K562 (cell line): ENCODE measurements around the gene DIAPH1. TPM values are rescaled to one million over a fixed set of nuclear protein-coding genes. Genes with fewer than 3 reads are reported as not detected.
A peak's percentile ranks its signal among the peaks of the same experiment; 100 is the strongest.

Experiments used
- CAMTA2 ChIP-seq: fragments of 250-450 bp; sonication (Bioruptor Pico); conservative IDR thresholded peaks from 2 replicates; pipeline ENCODE4 v1.5.1; 2022
- CSDE1 ChIP-seq, 2 experiments: fragments of 450-650 bp; IDR thresholded peaks; 2 replicates each; pipeline ENCODE4 v1.6.1; 2016; ENCODE audit warnings: mild to moderate bottlenecking in 1 of 2
- CTCF ChIP-seq, 3 experiments: IDR thresholded peaks in 2 of 3; conservative IDR thresholded peaks in 1 of 3; 2 replicates each; pipeline ENCODE4 v1.5.1; 2011 to 2012; ENCODE audit warnings: low read length in 3 of 3, mild to moderate bottlenecking in 3 of 3, control low read depth in 2 of 3, improper control_type of control experiment in 1 of 3, inconsistent platforms in 1 of 3, low read depth in 1 of 3, mixed read lengths in 1 of 3, moderate library complexity in 1 of 3; ENCODE audit not compliant: insufficient read depth in 2 of 3
- HNRNPK ChIP-seq: fragments of 200-400 bp; formaldehyde crosslinking; IDR thresholded peaks from one replicate; pipeline ENCODE4 v1.6.1; 2018; ENCODE audit warnings: mild to moderate bottlenecking, low read depth, low read length; ENCODE audit not compliant: poor library complexity, severe bottlenecking
- MAX ChIP-seq: sonication (generic); formaldehyde crosslinking; IDR thresholded peaks from 2 replicates; pipeline ENCODE4 v1.9.0; 2022; ENCODE audit warnings: mild to moderate bottlenecking, missing genetic modification reagents
- MYBL2 ChIP-seq, 2 experiments: fragments of 450-650 bp in 1 of 2; sonication (generic) in 1 of 2; formaldehyde crosslinking in 1 of 2; IDR thresholded peaks; 2 replicates each; pipeline versions ENCODE4 v1.6.1 to v1.8.1; 2017 to 2022; ENCODE audit warnings: borderline replicate concordance in 1 of 2, inconsistent platforms in 1 of 2, low read depth in 1 of 2, mild to moderate bottlenecking in 1 of 2, missing genetic modification reagents in 1 of 2, moderate library complexity in 1 of 2
- RAD51 ChIP-seq: fragments of 450-650 bp; IDR thresholded peaks from 2 replicates; pipeline ENCODE4 v1.7.1; 2016; ENCODE audit warnings: low read depth, mild to moderate bottlenecking, borderline replicate concordance
- RBM25 ChIP-seq: fragments of 200-400 bp; formaldehyde crosslinking; IDR thresholded peaks from 2 replicates; pipeline ENCODE4 v1.6.1; 2018; ENCODE audit warnings: low read length, low read depth, moderate library complexity; ENCODE audit not compliant: severe bottlenecking
- RERE ChIP-seq: sonication (generic); formaldehyde crosslinking; IDR thresholded peaks from 2 replicates; pipeline ENCODE4 v1.8.0; 2023; ENCODE audit warnings: missing genetic modification reagents, mild to moderate bottlenecking, borderline replicate concordance
- SAP30 ChIP-seq: fragments of 200-600 bp; sonication (generic); IDR thresholded peaks from 2 replicates; pipeline ENCODE4 v1.6.1; 2012; ENCODE audit warnings: borderline replicate concordance, low read depth, mild to moderate bottlenecking, moderate library complexity, low read length, control low read depth, inconsistent platforms; ENCODE audit not compliant: insufficient read depth, poor library complexity, severe bottlenecking
- TCF7 ChIP-seq: sonication (generic); IDR thresholded peaks from 2 replicates; pipeline ENCODE4 v1.6.1; 2016; ENCODE audit warnings: antibody characterized with exemption, borderline replicate concordance
- YBX1 ChIP-seq: fragments of 450-650 bp; IDR thresholded peaks from 2 replicates; pipeline ENCODE4 v1.7.1; 2016; ENCODE audit warnings: mild to moderate bottlenecking
- ZC3H11A ChIP-seq: IDR thresholded peaks from 2 replicates; pipeline ENCODE4 v1.6.1; 2012; ENCODE audit warnings: low read depth, low read length, improper control_type of control experiment
- ZNF140 ChIP-seq: fragments of 250-450 bp; sonication (Bioruptor Pico); IDR thresholded peaks from 2 replicates; pipeline ENCODE4 v1.8.0; 2021; ENCODE audit warnings: moderate library complexity, mild to moderate bottlenecking, inconsistent platforms
- ZNF232 ChIP-seq: sonication (generic); formaldehyde crosslinking; IDR thresholded peaks from 2 replicates; pipeline ENCODE4 v1.8.0; 2022; ENCODE audit warnings: mild to moderate bottlenecking, missing genetic modification reagents
- ZNF639 ChIP-seq, 2 experiments: fragments of 200-800 bp in 1 of 2; sonication (Bioruptor generic) in 1 of 2; sonication (generic) in 1 of 2; formaldehyde crosslinking in 1 of 2; IDR thresholded peaks in 1 of 2; conservative IDR thresholded peaks in 1 of 2; 2 replicates each; pipeline versions ENCODE4 v1.5.0 to v1.6.1; 2016 to 2020; ENCODE audit warnings: missing compliant biosample characterization in 1 of 2, missing genetic modification characterization in 1 of 2, missing genetic modification reagents in 1 of 2
- polyA plus RNA-seq, 8 experiments: library from polyadenylated mRNA; depleted of rRNA in 4 of 8; stranded (reverse) in 5 of 8; unstranded in 3 of 8; fragments of >200 nt; fragmentation: Nextera tagmentation in 2 of 8; fragmentation: Illumina TruSeq in 1 of 8; extraction: Ambion mirVana in 2 of 8; extraction: Trizol in 1 of 8; gene quantifications; 2 replicates each; pipeline versions ENCODE4 v1.2.1 to v1.2.3, GENCODE V29; 2011 to 2014; ENCODE audit warnings: inconsistent platforms in 1 of 8, missing spikeins in 1 of 8
- total RNA-seq, 7 experiments: library from RNA; depleted of rRNA in 6 of 7; stranded (reverse); fragments of >200 nt in 6 of 7; fragmentation: Illumina TruSeq in 2 of 7; extraction: Trizol in 2 of 7; gene quantifications; 2 replicates each; pipeline versions ENCODE4 v1.2.1 to v1.2.3, GENCODE V29; 2011 to 2021; ENCODE audit warnings: low replicate concordance in 1 of 7

DIAPH1 gene
- total and polyA plus RNA-seq, 9 of the 15 experiments (the other 6 are each of a cell fraction or from before 2014, with no cell fraction given) = 60.8 to 328 (median 97.8) TPM

- no peak for TF ChIP-seq RERE (CRISPR knock-in tag)
- peak; percentile 8 for TF ChIP-seq SAP30
- TF ChIP-seq ZNF639 (CRISPR knock-in tag; conservative IDR thresholded peaks at IDR 0.05 in 1 of 2, IDR thresholded peaks at IDR 0.05 in 1 of 2) = no peak
- 0 out of 2 replicates have a peak, but pooled peaks have one; percentile 10 for TF ChIP-seq MAX (CRISPR knock-in tag)
- TF ChIP-seq HNRNPK = no peak
- TF ChIP-seq ZNF232 (CRISPR knock-in tag) = 0 out of 2 replicates have a peak, but pooled peaks have one; percentile 42
- no peak for TF ChIP-seq MYBL2 (IDR thresholded peaks at IDR 0.05; ENCODE audit: low read depth)
- TF ChIP-seq MYBL2 (CRISPR knock-in tag; IDR thresholded peaks at IDR 0.05; ENCODE audit: borderline replicate concordance) = no peak
- TF ChIP-seq RAD51 = no peak
- no peak for TF ChIP-seq CTCF (IDR thresholded peaks at IDR 0.05 in 2 of 3, conservative IDR thresholded peaks at IDR 0.05 in 1 of 3; ENCODE audit: insufficient read depth in 2 of 3, low read depth in 1 of 3, low read length in 3 of 3)
- no peak for TF ChIP-seq TCF7
- TF ChIP-seq ZNF140 (CRISPR knock-in tag) = no peak
- TF ChIP-seq YBX1 = no peak
- TF ChIP-seq CAMTA2 = no peak
- no peak for TF ChIP-seq CSDE1 (IDR thresholded peaks at IDR 0.05)
- TF ChIP-seq RBM25 = no peak
- no peak for TF ChIP-seq ZC3H11A
Measured at GRCh38 chr5:141637123-141637766, 18.4 kb upstream of the DIAPH1 start (continued).
